ENCODE data around the gene FARS2. TPM values are rescaled to one million over a fixed set of nuclear protein-coding genes. Genes with fewer than 3 reads are reported as not detected.
"Not testable (repeated sequence)": the region's sequence is repeated elsewhere in the genome, so short reads cannot be mapped to it uniquely, and the experiment has no call there.

FARS2 gene
- total RNA-seq, 4 donors from 2014 or later, result 8.3 to 18.5 (median 13.0) TPM

- H3K36me3 ChIP-seq, result peaks cover 0 to 11% (median 0%) of the 10 kb centered on the region in 3 donors
- H3K27me3 ChIP-seq, result no peaks in the 10 kb centered on the region
- no peaks in the 10 kb centered on the region for H3K4me1 ChIP-seq
- DNase-seq, result no peak
- H3K9me3 ChIP-seq, result no peaks in the 10 kb centered on the region
- intact Hi-C loops (cut with DNase I), result no loop called here
- H3K4me3 ChIP-seq, result no peak overlapping the region
- 92 to 95% methylated on average over 9 to 10 of the region's 17 CpGs for WGBS, 2 donors
- H3K27ac ChIP-seq, result no peak overlapping the region
- TF ChIP-seq POLR2A (IDR thresholded peaks at IDR 0.05) (no peak), CTCF (IDR thresholded peaks at IDR 0.05) (no peak)
Measured at GRCh38 chr6:5652406-5653137, 391.3 kb downstream of the FARS2 start.

- Histone ChIP-seq H3K36me3 (peaks cover 0 to 11% (median 0%) of the 10 kb centered on the region in 3 donors), H3K27me3 (no peaks in the 10 kb centered on the region), H3K9me3 (no peaks in the 10 kb centered on the region), H3K4me1 (no peaks in the 10 kb centered on the region), H3K4me3 (no peak overlapping the region), H3K27ac (no peak overlapping the region)
- 81 to 97% methylated on average over 4 of the region's 5 CpGs for WGBS, 2 donors
- DNase-seq, result no peak
- intact Hi-C loops (cut with DNase I), result no loop called here
- TF ChIP-seq POLR2A (IDR thresholded peaks at IDR 0.05) (no peak), CTCF (IDR thresholded peaks at IDR 0.05) (no peak)
Measured at GRCh38 chr6:5653801-5654200, 392.5 kb downstream of the FARS2 start.

GRCh38 chr6:5656226-5656625 lies 394.9 kb downstream of the FARS2 start:
- intact Hi-C loops (cut with DNase I), result no loop called here
- H3K4me1 ChIP-seq, result no peaks in the 10 kb centered on the region
- WGBS, 2 donors, result 93 to 100% methylated on average over 2 to 3 of the region's 3 CpGs

GRCh38 chr6:5656695-5657094 lies 395.4 kb downstream of the FARS2 start:
- WGBS, 2 donors, result 81 to 88% methylated on average over 6 of the region's 6 CpGs
- H3K9me3 ChIP-seq; H3K4me3 ChIP-seq; H3K27me3 ChIP-seq; H3K4me1 ChIP-seq; DNase-seq; H3K27ac ChIP-seq; intact Hi-C loops (cut with DNase I): not testable (repeated sequence)
- H3K36me3 ChIP-seq, result peaks cover 0 to 11% (median 0%) of the 10 kb centered on the region in 3 donors

More at GRCh38 chr6:5656226-5656625, 394.9 kb downstream of the FARS2 start:
- Histone ChIP-seq H3K4me3 (no peak overlapping the region), H3K36me3 (peaks cover 0 to 11% (median 0%) of the 10 kb centered on the region in 3 donors), H3K27ac (no peak overlapping the region), H3K9me3 (no peaks in the 10 kb centered on the region), H3K27me3 (no peaks in the 10 kb centered on the region)
- DNase-seq, result no peak
- no peak for TF ChIP-seq CTCF (IDR thresholded peaks at IDR 0.05)
- no peak for TF ChIP-seq POLR2A (IDR thresholded peaks at IDR 0.05)

- peak overlapping the region in 1 of 4 donors; percentile 42 for H3K27ac ChIP-seq
- WGBS, 2 donors, result 89 to 92% methylated on average over 9 of the region's 9 CpGs
- peaks cover 0 to 11% (median 0%) of the 10 kb centered on the region in 3 donors for H3K36me3 ChIP-seq
- H3K4me1 ChIP-seq, result no peaks in the 10 kb centered on the region
- intact Hi-C loops (cut with DNase I), result no loop called here
- no peaks in the 10 kb centered on the region for H3K9me3 ChIP-seq
- no peaks in the 10 kb centered on the region for H3K27me3 ChIP-seq
- DNase-seq, result no peak
- no peak overlapping the region for H3K4me3 ChIP-seq
- TF ChIP-seq CTCF (IDR thresholded peaks at IDR 0.05), result no peak
- no peak for TF ChIP-seq POLR2A (IDR thresholded peaks at IDR 0.05)
Measured at GRCh38 chr6:5657684-5658430, 396.5 kb downstream of the FARS2 start.

Data from esophagus squamous epithelium (tissue), 5 donors.